GM12864 (cell line): ENCODE measurements around the gene PRR14.

ENCODE experiments used
- DNase-seq: peaks from one replicate; pipeline ENCODE4 v3.0.0-alpha.2; 2011; ENCODE audit warnings: low read depth
- H3K4me3 ChIP-seq: 2 replicates; pipeline ENCODE4 v1.5.1; 2011; ENCODE audit warnings: mild to moderate bottlenecking, low read depth, low read length, control low read depth
- TF ChIP-seq, protein P1 (sequence below): IDR thresholded peaks from 2 replicates; pipeline ENCODE4 v1.5.1; 2011; ENCODE audit warnings: low read depth, mild to moderate bottlenecking, moderate library complexity, low read length, control low read depth, inconsistent platforms; ENCODE audit errors: missing control alignments

The PRR14 gene

DNA sequence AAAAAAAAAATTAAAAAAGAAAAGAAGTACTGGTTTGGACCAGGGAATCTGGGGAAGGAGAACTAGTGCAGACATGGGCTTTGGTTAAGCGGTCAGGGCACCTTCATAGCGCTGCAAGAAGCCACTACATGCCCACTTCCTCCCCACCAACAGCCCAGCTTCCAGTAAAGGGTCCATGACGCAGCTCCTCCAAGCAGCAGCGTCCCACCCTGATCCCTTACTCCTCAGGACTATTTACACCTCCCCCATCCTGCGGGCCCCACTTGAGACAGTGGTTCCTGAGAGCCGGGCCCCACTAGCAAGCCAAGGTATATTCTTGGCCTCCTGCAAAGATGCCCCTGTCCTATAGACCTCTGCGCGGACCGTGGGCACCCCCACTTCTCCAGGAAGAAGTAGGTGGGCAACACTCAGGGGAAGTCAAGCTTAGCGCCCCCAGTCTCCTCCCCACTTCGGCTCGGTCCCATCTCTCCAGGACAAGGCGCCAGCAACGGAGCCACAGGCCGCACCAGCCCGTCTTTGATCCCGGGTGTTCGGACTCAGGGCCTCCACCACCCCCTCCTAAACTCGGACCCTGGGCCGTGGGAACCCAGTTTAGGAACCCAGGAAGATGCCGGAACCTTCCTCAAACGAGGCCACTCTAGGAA, 913 bp upstream of the PRR14 start:
- TF ChIP-seq, protein P1, sequence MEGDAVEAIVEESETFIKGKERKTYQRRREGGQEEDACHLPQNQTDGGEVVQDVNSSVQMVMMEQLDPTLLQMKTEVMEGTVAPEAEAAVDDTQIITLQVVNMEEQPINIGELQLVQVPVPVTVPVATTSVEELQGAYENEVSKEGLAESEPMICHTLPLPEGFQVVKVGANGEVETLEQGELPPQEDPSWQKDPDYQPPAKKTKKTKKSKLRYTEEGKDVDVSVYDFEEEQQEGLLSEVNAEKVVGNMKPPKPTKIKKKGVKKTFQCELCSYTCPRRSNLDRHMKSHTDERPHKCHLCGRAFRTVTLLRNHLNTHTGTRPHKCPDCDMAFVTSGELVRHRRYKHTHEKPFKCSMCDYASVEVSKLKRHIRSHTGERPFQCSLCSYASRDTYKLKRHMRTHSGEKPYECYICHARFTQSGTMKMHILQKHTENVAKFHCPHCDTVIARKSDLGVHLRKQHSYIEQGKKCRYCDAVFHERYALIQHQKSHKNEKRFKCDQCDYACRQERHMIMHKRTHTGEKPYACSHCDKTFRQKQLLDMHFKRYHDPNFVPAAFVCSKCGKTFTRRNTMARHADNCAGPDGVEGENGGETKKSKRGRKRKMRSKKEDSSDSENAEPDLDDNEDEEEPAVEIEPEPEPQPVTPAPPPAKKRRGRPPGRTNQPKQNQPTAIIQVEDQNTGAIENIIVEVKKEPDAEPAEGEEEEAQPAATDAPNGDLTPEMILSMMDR: no peak
- DNase-seq: no peak
- H3K4me3 ChIP-seq: peak overlapping the region; percentile 35

GRCh38 chr16:30651124-30652004, 604 bp downstream of the PRR14 start:
- H3K4me3 ChIP-seq: peak overlapping the region; percentile 70
- no peak for DNase-seq
- TF ChIP-seq, protein P1: peak; percentile 77

DNA sequence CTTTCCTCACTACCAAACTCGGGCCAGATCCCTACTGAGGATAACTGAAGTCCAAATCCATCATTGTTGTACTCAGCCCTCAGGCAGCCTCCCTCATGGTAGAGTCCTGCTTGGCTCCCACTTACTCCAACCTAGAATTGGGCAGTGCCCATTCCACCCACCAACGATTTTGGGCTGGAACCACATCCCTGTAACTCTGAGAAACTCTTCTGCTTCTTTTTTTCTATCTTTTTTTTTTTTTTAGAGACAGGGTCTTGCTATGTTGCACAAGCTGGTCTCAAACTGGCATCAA, 1.2 kb downstream of the PRR14 start:
- TF ChIP-seq, protein P1: no peak
- no peak for DNase-seq
- H3K4me3 ChIP-seq: peak overlapping the region; percentile 70

GRCh38 chr16:30652718-30653117, 2.0 kb downstream of the PRR14 start:
- TF ChIP-seq, protein P1: no peak
- no peak for DNase-seq
- no peak overlapping the region for H3K4me3 ChIP-seq

- no peak overlapping the region for H3K4me3 ChIP-seq
- TF ChIP-seq, protein P1: no peak
- DNase-seq: no peak
These were observed 4.1 kb downstream of the PRR14 start for GRCh38 chr16:30654856-30655255.

DNA sequence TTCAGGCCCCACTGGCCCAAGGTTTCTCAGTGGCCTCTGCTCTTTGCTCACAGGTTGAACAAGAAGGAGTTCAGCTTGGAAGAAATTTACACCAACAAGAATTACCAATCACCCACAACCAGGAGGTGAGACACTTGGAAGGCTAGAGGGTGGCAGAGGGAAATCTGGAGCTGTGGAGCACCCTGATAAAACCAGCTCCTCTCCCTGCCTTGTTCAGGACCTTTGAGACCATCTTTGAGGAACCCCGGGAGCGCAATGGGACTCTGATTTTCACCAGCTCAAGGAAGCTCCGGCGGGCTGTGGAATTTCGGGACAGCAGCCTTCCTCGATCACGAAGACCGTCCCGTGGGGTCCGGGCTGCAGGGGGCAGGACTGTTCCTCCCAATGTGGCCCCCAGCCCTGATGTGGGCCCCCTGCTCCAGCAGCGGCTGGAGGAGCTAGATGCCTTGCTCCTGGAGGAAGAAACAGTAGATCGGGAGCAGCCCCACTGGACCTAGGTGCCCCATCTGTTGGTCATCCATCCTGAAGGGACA, 5.1 kb downstream of the PRR14 start:
- H3K4me3 ChIP-seq: no peak overlapping the region
- DNase-seq: no peak
- TF ChIP-seq, protein P1: no peak
